Loucy (cell line): Measurements from ENCODE around the gene ANO2.

ENCODE experiments used
- H2AFZ ChIP-seq: fragments of 200-600 bp; sonication (generic); 2 replicates; pipeline ENCODE4 v1.6.0; 2016; ENCODE audit warnings: antibody characterized with exemption, mild to moderate bottlenecking, low read length, moderate library complexity
- H3F3A ChIP-seq: fragments of 200-600 bp; 2 replicates; pipeline ENCODE4 v1.6.0; 2016; ENCODE audit warnings: antibody characterized with exemption, low read depth, mild to moderate bottlenecking
- H3K27me3 ChIP-seq: fragments of 200-600 bp; sonication (generic); 2 replicates; pipeline ENCODE4 v1.6.1; 2014; ENCODE audit warnings: low read length, mild to moderate bottlenecking; ENCODE audit not compliant: insufficient read depth, poor library complexity, severe bottlenecking
- H3K36me3 ChIP-seq: fragments of 200-600 bp; sonication (generic); 2 replicates; pipeline ENCODE4 v1.6.1; 2016; ENCODE audit warnings: low read length; ENCODE audit not compliant: insufficient read depth
- H3K4me1 ChIP-seq: fragments of 200-600 bp; sonication (generic); 2 replicates; pipeline ENCODE4 v1.5.1; 2014; ENCODE audit warnings: low read length, mild to moderate bottlenecking; ENCODE audit not compliant: insufficient read depth, poor library complexity, severe bottlenecking
- H3K4me2 ChIP-seq: fragments of 200-600 bp; sonication (generic); 2 replicates; pipeline ENCODE4 v1.6.0; 2014; ENCODE audit warnings: antibody characterized with exemption, low read length, low read depth, mild to moderate bottlenecking; ENCODE audit not compliant: poor library complexity, severe bottlenecking
- H3K4me3 ChIP-seq: fragments of 200-600 bp; sonication (generic); 2 replicates; pipeline ENCODE4 v1.5.1; 2014; ENCODE audit warnings: low read length, mild to moderate bottlenecking, mixed read lengths; ENCODE audit not compliant: poor library complexity, severe bottlenecking
- H3K79me2 ChIP-seq: fragments of 200-600 bp; sonication (generic); 2 replicates; pipeline ENCODE4 v1.6.1; 2014; ENCODE audit warnings: low read length; ENCODE audit not compliant: insufficient read depth
- H3K9ac ChIP-seq: fragments of 200-600 bp; sonication (generic); 2 replicates; pipeline ENCODE4 v1.6.0; 2014; ENCODE audit warnings: mild to moderate bottlenecking, low read depth, low read length, moderate library complexity; ENCODE audit not compliant: poor library complexity, severe bottlenecking
- H3K9me2 ChIP-seq: fragments of 200-600 bp; sonication (generic); replicated peaks from 2 replicates; pipeline ENCODE4 v1.6.1; 2016; ENCODE audit warnings: low read depth, low read length, mixed read lengths
- H3K9me3 ChIP-seq: fragments of 200-600 bp; sonication (generic); 2 replicates; pipeline ENCODE4 v1.6.1; 2014; ENCODE audit warnings: mild to moderate bottlenecking, antibody characterized with exemption, low read length, low read depth; ENCODE audit not compliant: insufficient read depth
- H4K20me1 ChIP-seq: fragments of 200-600 bp; sonication (generic); 2 replicates; pipeline ENCODE4 v1.6.0; 2014; ENCODE audit warnings: antibody characterized with exemption, low read length, mild to moderate bottlenecking; ENCODE audit not compliant: insufficient read depth, poor library complexity, severe bottlenecking
- EZH2phosphoT487 ChIP-seq: fragments of 200-600 bp; IDR thresholded peaks from 2 replicates; pipeline ENCODE4 v1.6.1; 2018; ENCODE audit warnings: antibody characterized with exemption, mild to moderate bottlenecking, moderate library complexity, borderline replicate concordance
- TF ChIP-seq, protein P1 (sequence below): fragments of 200-600 bp; sonication (generic); conservative IDR thresholded peaks from 2 replicates; pipeline ENCODE4 v1.5.1; 2014; ENCODE audit warnings: mild to moderate bottlenecking, antibody characterized with exemption, low read length

The ANO2 gene

DNA sequence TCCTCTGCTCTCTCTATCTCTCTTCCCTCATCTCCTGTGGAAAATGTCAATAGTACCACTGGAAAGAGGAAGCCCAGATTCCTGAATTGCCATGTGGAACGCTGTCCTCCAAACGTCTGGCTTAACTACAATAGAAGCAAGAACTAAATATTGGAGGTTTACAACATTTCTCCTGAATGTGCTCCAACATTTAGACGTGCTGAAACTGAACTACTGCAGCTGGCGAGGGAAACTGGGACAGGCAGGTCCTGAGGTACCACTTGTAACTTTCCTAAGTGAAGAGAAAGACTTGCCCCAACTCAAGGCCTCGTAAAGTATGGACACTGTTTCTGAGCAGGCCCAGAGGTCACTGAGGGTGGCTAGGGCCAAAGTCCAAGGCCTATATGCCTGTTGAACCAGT lies 325.4 kb downstream of the ANO2 start:
- no peak overlapping the region for H2AFZ ChIP-seq
- H3K4me2 ChIP-seq: no peak overlapping the region
- no peaks in the 10 kb centered on the region for H3K9me2 ChIP-seq
- no peaks in the 10 kb centered on the region for H3F3A ChIP-seq
- H3K9ac ChIP-seq: no peak overlapping the region
- H3K9me3 ChIP-seq: no peaks in the 10 kb centered on the region
- no peaks in the 10 kb centered on the region for H3K27me3 ChIP-seq
- TF ChIP-seq EZH2phosphoT487: no peak
- TF ChIP-seq, protein P1, sequence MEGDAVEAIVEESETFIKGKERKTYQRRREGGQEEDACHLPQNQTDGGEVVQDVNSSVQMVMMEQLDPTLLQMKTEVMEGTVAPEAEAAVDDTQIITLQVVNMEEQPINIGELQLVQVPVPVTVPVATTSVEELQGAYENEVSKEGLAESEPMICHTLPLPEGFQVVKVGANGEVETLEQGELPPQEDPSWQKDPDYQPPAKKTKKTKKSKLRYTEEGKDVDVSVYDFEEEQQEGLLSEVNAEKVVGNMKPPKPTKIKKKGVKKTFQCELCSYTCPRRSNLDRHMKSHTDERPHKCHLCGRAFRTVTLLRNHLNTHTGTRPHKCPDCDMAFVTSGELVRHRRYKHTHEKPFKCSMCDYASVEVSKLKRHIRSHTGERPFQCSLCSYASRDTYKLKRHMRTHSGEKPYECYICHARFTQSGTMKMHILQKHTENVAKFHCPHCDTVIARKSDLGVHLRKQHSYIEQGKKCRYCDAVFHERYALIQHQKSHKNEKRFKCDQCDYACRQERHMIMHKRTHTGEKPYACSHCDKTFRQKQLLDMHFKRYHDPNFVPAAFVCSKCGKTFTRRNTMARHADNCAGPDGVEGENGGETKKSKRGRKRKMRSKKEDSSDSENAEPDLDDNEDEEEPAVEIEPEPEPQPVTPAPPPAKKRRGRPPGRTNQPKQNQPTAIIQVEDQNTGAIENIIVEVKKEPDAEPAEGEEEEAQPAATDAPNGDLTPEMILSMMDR: no peak
- H4K20me1 ChIP-seq: no peaks in the 10 kb centered on the region
- no peak overlapping the region for H3K4me3 ChIP-seq
- no peaks in the 10 kb centered on the region for H3K36me3 ChIP-seq
- no peaks in the 10 kb centered on the region for H3K79me2 ChIP-seq
- no peaks in the 10 kb centered on the region for H3K4me1 ChIP-seq

DNA sequence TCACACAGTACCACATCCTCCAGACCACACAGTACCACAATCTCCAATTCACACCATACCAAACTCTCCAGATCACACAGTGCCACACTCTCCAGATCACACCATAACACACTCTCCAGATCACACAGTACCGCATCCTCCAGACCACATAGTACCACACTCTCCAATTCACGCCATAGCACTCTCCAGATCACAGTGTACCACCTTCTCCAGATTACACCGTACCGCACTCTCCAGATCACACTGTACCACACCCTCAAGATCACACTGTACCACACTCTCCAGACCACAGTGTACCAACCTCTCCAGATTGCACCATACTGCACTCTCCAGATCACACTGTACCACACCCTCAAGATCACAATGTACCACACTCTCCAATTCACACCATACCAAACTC lies 328.2 kb downstream of the ANO2 start:
- no peaks in the 10 kb centered on the region for H3K4me1 ChIP-seq
- no peaks in the 10 kb centered on the region for H3F3A ChIP-seq
- no peak overlapping the region for H3K4me3 ChIP-seq
- H3K4me2 ChIP-seq: no peak overlapping the region
- no peak overlapping the region for H3K9ac ChIP-seq
- H3K79me2 ChIP-seq: no peaks in the 10 kb centered on the region
- no peaks in the 10 kb centered on the region for H4K20me1 ChIP-seq
- H3K9me2 ChIP-seq: no peaks in the 10 kb centered on the region
- no peaks in the 10 kb centered on the region for H3K27me3 ChIP-seq
- no peak overlapping the region for H2AFZ ChIP-seq
- no peaks in the 10 kb centered on the region for H3K9me3 ChIP-seq
- no peaks in the 10 kb centered on the region for H3K36me3 ChIP-seq
- TF ChIP-seq, protein P1: no peak
- no peak for TF ChIP-seq EZH2phosphoT487

DNA sequence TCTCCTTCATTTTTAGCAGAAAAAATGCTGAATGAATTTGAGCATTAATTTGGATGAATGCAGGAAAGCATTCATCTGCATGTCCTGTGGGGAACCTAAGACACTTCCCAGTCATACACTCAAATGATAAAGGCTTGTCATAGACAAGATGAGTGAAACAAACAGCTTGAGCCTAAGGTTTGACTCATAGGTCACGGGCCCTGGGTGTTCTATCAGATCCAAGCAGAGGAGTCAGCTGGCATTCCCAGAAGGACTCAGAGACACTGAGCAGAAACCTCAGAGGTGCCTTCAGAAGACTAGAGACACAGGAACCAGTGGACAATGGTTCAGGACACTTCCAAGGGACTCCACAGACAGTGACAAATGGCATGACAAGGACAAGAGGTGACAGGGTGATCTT lies 329.3 kb downstream of the ANO2 start:
- Histone ChIP-seq H3K9me3 (no peaks in the 10 kb centered on the region), H2AFZ (no peak overlapping the region), H3K4me3 (no peak overlapping the region), H3K4me2 (no peak overlapping the region), H3K4me1 (no peaks in the 10 kb centered on the region), H3K27me3 (no peaks in the 10 kb centered on the region), H3K9ac (no peak overlapping the region), H4K20me1 (no peaks in the 10 kb centered on the region), H3K36me3 (no peaks in the 10 kb centered on the region), H3F3A (no peaks in the 10 kb centered on the region), H3K79me2 (no peaks in the 10 kb centered on the region), H3K9me2 (no peaks in the 10 kb centered on the region)
- TF ChIP-seq, protein P1: no peak
- no peak for TF ChIP-seq EZH2phosphoT487
